HEK293 (cell line): ENCODE data around the gene TXNRD3.

Experiments used
- ATF2 ChIP-seq: fragments of 450-650 bp; formaldehyde crosslinking; IDR thresholded peaks from 2 replicates; pipeline ENCODE4 v1.5.1; 2016; ENCODE audit warnings: missing biosample characterization, missing genetic modification characterization, low read depth
- CTCF ChIP-seq: fragments of 450-650 bp; formaldehyde crosslinking; IDR thresholded peaks from 2 replicates; pipeline ENCODE4 v1.5.1; 2016; ENCODE audit warnings: missing biosample characterization, missing genetic modification characterization
- ZBTB10 ChIP-seq: fragments of 450-650 bp; formaldehyde crosslinking; IDR thresholded peaks from 2 replicates; pipeline ENCODE4 v1.5.1; 2016; ENCODE audit warnings: missing biosample characterization, missing genetic modification characterization
- ZNF580 ChIP-seq: fragments of 450-650 bp; formaldehyde crosslinking; IDR thresholded peaks from 2 replicates; pipeline ENCODE4 v1.5.1; 2016; ENCODE audit warnings: missing biosample characterization, missing genetic modification characterization
- ZNF621 ChIP-seq: fragments of 450-650 bp; formaldehyde crosslinking; IDR thresholded peaks from 2 replicates; pipeline ENCODE4 v1.5.1; 2017; ENCODE audit warnings: missing biosample characterization, missing genetic modification characterization

- TF ChIP-seq CTCF (tag by site-specific recombination): no peak
- no peak for TF ChIP-seq ZBTB10 (tag by site-specific recombination)
- TF ChIP-seq ZNF621 (tag by site-specific recombination): no peak
- no peak for TF ChIP-seq ATF2
- no peak for TF ChIP-seq ZNF580
Observed at GRCh38 chr3:126621171-126621570, 33.8 kb downstream of the TXNRD3 start.
